Measurements from ENCODE around the gene SLC7A5. TPM values are rescaled to one million over a fixed set of nuclear protein-coding genes. Genes with fewer than 3 reads are reported as not detected.

SLC7A5 gene
- 5.9 and 27.4 TPM in 2 replicates for total RNA-seq

GRCh38 chr16:87869061-87869878 is at the start of gene SLC7A5:
Gene SLC7A5 (minus strand): TSS chr16:87869507. CDS start chr16:87869422, 85 bp downstream.

Other genes starting within 250 kb of the SLC7A5 start
- gene KLHDC4, start 103.5 kb downstream of the SLC7A5 start, total RNA-seq: 27.6 and 29.0 TPM in 2 replicates
- not detected in 2 replicates for gene CA5A, start 67.0 kb upstream of the SLC7A5 start, total RNA-seq
- gene BANP, start 81.9 kb upstream of the SLC7A5 start, total RNA-seq: 15.3 and 20.9 TPM in 2 replicates

Measured in endothelial cell of coronary artery (primary cell).